Kidney capillary endothelial cell (primary cell): ENCODE results near the gene KIF13A.
"Not testable (repeated sequence)": the region's sequence is repeated elsewhere in the genome, so short reads cannot be mapped to it uniquely, and the experiment has no call there.

ENCODE experiments used
- DNase-seq: peaks from one replicate; pipeline ENCODE4 v3.0.0-alpha.2; 2018; ENCODE audit warnings: low spot score

Gene KIF13A

DNA sequence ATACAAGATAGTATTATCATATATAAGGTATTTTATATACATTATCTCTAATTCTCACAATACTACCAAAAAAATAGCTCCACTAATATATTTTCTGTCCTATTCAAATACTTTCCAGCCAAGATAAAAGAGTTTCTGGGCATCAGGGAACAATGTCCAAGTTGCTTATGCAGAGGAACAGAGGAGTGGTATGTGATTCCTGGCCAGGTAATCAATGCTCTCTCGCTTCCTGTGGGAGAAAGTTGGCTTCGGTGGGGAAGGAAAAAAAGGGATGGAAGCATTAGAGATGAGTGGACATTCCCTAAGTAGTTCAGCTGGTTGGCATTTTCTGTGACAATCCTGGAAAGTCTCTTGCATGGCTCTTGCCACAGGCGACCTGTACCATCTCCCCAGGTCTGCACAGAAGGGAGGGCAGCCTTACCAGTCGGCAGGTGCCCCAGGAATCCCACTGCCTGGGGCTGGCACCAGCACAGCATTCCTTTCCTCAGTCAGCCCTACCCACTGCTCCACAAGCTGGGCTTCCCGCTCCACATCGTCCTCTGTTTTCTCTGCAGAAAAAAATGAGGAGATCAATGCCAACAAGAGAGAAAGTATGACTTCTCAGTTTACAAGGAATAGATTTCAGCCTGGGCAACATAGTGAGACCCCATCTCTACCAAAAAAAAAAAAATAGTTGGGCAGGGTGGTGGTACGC lies 202.2 kb downstream of the KIF13A start:
- no peak for DNase-seq

DNA sequence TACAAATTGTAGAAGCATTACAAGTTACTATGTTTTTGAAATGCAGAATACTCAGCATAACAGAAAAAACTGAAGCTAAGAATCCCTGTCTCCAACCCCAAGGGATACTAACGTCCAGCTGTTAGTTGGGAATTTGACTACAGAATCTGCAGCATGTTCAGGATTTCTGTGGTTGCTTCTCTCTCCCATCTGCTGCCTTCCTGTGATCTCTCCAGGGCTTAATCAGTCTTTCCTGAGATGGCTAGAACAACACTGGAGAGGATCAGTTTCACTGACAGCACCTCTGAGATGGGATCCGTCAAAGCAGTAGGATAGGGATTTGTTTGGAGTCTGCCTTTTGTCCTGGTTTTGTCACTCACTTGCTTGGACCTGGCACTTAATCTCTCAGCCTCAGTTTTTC lies 207.4 kb downstream of the KIF13A start:
- DNase-seq: no peak

DNA sequence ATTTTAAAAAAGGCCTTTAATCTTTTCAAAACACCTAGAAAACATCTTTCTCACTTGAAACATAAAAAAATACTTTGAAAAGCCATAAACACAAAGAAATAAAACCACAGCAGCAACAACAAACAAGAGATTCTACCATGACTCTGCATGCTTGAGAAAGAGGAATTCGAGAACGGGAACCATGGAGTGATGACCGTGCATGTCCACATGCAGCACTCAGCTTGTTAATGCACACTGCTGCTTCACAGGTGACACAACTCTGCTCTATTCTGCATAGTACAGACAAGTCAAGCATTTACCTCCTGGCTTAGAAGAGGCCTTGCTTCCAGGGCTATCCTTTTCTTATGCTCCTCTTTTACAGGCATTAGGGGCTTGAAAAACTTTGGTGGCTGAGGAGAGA lies 215.8 kb downstream of the KIF13A start:
- DNase-seq: no peak

DNA sequence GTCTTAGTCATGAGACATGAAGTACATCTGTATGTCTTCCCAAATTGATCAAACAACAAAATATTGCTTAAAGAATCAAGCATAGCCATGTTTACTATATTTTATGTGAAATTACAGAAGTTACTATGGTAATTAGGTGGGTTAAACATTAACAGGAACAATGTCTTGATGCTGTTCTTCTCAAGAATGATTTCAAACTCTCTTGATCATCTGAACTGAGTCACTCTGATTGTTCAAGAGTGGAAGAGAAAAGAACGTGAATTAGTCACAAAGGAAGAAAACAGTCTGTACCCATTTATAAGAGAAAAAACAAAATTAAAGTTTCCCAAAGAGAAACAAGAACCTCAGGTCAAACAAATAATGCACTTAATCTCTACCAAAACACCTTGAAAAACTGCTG lies 218.6 kb downstream of the KIF13A start:
- DNase-seq: no peak

DNA sequence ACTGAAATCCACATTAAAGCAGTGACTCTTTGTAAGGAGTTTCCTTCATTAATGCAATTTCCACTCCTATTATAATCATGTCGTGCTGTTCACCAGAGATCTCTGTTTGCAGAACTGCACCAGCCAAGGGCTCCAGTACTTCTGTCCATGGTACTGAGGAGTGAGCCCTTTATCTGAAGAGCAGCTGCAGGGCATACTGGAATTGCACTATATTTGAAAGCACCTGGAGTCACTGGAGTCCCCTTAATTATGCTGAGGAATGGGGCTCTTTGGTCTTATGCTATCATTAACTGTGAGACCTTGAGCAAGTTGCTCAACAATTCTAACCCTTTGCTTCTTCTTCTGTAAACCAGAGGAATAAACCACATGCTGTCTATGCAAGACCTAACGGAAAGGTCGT lies 219.0 kb downstream of the KIF13A start:
- DNase-seq: peak; percentile 10

DNA sequence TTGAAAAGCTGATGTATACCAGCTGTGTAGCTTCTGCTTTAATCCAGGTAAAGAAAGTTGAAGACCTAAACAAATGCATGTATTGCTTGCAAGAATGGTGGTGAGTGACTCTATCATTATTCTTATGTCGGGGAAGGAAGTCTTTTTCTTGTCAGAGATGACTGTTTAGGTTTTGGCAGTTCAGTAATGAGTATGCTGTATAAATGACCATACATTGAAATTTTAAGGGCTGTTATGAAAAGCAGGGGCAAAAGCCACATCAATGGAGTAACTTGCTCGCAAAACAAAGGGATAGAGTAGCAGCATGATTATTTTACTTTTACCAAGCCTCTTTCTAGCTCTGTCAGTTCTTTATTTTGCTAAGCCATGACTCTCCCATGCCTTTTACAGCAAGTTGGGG lies 224.8 kb downstream of the KIF13A start:
- no peak for DNase-seq

DNA sequence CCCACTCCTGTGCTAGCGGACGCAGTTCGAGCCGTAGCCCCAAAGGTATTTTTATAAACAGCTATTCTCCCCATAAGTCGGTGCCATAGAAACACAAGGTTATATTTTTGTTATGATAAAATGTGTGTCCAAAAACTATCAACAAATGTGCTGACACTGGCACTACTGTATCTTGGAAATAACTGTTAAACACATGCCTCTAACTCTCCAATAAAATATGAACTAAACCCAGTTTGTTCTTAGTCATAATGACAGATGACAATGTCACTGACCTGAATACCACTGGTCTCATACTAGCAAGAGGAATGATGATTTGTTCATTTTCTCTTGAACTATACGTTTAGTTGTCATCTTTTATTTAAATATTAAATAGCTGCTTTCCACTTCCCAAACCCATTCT lies 229.3 kb downstream of the KIF13A start:
- no peak for DNase-seq

DNA sequence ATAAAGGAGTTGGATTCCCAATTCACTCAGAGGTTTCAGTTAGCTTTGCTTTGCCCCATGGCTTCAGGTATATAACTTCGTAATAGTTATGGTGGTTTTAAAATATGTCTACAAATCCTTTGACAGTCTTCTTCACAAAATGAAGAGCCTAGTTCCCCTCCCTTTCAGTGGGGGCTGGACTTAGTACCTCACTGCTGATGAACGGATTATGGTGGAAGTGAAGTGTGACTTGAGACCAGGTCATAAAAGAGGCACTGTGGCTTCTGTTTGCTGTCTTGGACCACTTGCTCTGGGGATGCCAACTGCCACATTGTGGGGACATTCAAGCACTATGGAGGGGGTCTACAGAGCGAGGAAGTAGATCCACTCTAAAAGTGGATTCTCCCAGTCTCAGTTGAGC lies 233.2 kb downstream of the KIF13A start:
- no peak for DNase-seq

DNA sequence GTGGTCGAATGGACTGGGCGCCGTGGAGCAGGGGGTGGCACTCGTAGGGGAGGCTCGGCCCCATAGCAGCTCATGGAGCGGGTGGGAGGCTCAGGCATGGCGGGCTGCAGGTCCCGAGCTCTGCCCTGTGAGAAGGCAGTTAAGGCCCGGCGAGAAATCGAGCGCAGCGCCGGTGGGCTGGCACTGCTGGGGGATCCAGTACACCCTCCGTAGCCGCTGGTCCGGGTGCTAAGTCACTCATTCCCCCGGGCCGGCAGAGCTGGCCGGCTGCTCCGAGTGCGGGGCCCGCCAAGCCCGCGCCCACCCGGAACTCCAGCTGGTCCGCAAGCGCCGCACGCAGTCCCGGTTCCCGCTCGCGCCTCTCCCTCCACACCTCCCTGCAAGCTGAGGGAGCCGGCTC lies 242.1 kb downstream of the KIF13A start:
- DNase-seq: not testable (repeated sequence)

DNA sequence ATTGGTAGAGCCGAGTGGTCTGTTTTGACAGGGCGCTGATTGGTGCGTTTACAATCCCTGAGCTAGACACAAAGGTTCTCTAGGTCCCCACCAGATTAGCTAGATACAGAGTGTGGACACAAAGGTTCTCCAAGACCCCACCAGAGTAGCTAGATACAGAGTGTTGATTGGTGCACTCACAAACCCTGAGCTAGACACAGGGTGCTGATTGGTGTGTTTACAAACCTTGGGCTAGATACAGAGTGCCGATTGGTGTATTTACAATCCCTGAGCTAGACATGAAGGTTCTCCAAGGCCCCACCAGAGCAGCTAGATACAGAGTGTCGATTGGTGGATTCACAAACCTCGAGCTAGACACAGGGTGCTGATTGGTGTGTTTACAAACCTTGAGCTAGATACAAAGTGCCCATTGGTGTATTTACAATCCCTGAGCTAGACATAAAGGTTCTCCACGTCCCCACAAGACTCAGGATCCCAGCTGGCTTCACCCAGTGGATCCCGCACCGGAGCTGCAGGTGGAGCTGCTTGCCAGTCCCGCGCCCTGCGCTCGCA lies 242.6 kb downstream of the KIF13A start:
- DNase-seq: not testable (repeated sequence)

DNA sequence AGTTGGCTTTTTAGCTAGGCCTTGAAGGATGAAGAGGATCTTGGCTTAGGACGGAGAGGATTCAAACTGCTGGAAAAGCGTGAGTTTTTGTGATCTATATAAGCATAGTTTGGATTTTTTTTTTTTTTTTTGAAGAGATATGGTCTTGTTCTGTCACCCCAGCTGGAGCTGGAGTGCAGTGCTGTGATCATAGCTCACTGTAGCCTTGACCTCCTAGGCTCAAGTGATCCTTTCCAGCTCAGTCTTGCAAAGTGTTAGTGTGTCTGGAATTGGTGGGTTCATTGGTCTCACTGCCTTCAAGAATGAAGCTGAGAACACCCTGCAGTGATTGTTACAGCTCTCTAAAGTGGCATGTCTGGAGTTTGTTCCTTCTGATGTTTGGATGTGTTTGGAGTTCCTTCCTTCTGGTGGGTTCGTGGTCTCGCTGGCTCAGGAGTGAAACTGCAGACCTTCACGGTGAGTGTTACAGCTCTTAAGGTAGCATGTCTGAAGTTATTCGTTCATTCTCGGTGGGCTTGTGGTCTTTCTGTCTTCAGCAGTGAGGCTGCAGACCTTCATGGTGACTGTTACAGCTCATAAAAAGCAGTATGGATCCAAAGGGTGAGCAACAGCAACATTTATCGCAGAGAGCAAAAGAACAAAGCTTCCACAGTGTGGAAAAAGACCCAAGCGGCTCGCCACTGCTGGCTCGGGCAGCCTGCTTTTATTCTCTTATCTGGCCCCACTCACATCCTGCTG lies 243.2 kb downstream of the KIF13A start:
- no peak for DNase-seq

DNA sequence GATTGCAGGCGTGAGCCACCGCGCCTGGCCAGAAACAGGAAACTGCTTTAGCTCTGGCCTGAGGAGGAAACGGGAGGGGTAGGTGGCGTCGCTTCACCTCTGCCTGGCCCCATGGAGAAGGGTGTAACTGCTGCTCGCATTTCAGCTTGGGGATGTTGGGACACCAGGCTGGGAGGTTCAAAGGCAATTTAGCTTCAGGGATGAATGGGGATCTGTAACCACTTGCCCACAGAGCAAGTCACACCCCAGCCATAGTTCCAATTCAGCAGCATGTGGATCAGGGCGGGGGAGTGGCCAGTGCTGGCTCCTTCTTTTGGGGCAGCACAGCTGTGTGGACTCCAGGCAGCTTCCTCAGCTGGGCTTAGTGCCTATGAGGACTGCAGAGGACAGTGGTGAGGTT lies 245.9 kb downstream of the KIF13A start:
- no peak for DNase-seq

DNA sequence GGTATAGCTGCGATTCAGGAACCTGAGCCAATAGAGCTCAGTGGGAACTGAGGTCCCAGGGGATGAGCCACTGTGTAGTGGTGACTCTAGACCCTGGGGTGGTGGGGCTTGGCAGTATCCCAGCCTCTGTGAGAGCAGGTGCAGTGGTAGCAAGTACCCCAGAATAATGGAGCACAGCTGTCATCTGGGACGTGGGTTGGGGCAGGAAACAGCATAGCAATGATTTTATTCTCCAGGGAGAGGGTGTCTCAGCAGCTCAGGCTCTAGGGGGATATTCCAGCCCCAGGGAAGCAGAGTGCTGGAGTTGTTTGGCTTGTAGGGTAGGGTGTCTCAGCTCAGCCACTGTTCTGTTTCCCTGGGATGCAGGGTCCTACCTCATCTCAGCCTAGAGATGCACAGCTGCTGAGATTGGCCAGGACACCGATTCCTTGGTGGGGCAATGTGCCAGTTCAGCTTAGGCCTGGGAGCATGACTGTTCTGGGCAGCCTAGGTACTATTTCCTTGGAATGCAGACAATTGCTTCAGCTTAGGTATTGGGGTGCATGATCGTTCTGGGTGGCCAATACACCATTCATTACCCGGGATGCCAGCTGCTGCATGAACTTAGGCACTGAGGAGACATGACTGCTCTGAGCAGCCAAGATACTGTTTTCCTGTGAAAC lies 246.7 kb downstream of the KIF13A start:
- DNase-seq: no peak

DNA sequence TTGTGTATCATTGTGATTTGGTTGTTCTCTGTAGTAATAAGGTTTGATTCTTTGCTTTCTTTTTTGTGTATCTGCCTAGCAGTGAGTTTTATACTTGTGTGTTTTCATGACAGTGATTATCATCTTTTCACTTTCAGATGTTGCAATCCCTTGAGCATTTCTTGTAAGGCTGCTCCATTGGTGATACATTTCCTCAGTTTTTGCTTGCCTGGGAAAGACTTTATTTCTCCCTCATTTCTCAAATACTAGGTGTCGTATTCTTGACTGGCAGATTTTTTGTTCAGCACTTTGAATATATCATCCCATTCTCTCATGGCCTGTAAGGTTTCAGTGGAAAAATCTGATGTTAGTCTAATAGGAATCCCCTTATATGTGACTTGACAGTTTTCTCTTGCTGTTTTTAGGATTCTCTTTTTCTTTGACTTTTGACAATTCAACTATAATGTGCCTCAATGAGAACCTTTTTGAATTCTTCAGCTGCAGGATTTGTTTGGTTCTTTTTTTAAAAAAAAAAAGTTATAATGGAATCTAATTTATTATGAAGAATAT lies 249.7 kb downstream of the KIF13A start:
- DNase-seq: no peak

DNA sequence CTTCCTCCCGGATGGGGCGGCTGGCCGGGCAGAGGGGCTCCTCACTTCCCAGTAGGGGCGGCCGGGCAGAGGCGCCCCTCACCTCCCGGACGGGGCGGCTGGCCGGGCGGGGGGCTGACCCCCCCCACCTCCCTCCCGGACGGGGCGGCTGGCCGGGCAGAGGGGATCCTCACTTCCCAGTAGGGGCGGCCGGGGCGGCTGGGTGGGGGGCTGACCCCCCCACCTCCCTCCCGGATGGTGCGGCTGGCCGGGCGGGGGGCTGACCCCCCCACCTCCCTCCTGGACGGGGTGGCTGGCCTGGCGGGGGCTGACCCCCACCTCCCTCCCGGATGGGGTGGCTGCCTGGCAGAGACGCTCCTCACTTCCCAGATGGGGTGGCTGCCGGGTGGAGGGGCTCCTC lies 252.1 kb downstream of the KIF13A start:
- not testable (repeated sequence) for DNase-seq

DNA sequence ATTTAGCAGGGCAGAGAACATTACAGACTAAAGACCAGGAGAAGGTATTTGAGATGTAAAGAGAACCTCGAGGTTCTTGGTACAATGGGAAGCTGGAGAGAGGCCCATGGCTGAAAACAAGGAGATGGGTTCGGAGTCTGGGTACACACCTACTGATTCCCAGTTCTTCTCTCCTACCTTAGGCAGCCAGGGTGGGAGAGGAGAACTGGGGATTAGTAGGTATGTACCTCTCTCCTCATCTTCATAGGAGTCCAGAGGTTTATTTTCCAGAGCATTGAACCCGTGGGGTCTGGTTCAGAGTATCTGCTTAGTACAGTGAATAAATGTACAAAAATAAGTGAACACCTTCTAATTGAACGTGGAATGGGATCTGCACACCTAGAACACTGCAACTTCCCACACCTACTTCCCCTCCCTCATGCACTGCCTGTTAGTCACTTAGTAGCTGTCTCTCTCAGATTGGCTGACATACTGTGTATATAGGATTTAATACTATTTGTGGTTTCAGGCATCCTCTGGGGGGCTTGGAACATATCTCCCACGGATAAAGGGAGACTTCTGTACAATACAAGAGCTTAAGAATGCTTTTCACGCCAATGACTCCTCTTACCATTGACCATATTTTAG lies 257.2 kb downstream of the KIF13A start:
- no peak for DNase-seq

DNA sequence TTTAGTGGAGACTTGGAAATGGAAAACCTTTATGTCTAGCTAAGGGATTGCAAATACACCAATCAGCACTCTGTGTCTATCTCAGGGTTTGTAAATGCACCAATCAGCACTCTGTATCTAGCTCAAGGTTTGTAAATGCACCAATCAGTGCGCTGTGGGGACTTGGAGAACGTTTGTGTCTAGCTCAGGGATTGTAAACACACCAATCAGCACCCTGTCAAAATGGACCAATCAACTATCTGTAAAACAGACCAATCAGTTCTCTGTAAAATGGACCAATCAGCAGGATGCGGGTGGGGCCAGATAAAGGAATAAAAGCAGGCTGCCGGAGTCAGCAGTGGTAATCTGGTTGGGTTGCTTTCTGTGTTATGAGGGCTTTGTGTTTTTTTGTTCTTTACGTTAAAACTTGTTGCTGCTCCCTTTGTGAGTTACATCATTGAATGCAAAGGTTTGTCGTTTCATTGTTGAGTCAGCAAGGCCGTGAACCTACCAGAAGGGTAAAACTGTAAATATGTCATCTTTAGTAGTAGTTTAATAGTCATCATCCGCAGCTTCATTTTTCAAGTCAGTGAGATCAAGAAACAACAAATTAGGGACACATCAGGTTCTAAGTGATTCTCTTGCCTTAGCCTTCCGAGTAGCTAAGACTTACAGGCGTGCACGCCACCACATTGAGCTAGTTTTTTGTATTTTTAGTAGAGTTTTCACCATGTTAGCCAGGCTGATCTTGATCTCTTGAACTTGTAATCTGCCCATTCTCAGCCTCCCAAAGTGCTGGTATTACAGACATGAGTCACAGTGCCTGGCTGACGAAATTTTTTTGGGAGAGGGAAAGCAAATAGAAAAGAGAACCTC lies 258.0 kb downstream of the KIF13A start:
- no peak for DNase-seq

DNA sequence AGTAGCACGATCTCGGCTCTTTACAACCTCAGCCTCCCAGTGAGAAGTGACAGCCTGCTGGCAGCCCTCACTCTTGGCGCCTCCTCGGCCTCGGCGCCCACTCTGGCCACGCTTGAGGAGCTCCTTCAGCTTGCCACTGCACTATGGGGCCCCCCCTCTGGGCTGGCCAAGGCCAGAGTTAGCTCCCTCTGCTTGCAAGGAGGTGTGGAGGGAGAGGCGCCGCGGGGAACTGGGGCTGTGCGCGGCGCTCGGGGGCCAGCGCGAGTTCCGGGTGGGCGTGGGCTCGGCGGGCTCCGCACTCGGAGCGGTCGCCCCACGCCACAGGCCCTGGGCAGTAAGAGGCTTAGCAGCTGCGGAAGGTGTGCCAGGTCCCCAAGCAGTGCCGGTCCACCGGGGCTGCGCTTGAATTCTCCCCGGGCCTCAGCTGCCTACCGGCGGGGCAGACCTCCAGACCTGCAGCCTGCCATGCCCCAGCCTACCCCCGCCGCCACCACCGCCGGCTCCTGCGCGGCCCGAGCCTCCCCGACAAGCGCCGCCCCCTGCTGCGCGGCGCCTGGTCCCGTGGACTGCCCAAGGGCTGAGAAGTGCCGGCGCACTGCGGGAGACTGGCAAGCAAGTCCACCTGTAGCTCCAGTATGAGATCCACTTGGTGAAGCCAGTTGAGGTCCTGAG lies 258.7 kb downstream of the KIF13A start:
- DNase-seq: no peak

DNA sequence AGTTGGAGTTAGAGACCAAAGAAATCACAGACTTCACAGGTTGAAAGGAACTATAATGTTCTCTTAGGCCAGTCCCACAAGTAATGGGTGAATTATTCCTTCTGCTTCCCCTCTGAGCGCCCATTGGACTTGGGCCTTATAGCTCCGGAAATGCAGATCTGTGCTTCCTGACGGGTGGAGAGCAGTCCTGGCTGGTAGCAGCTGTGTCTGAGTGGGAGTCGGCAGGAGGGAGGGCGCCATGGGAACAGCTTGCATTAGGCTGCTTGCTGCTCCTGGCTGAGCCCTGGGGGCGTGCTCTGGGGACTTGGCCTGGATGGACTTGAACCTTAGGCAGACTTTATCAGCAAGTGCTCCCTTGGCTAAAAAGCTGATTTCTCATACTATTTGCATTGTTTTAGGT lies 262.4 kb downstream of the KIF13A start:
- DNase-seq: peak; percentile 54

DNA sequence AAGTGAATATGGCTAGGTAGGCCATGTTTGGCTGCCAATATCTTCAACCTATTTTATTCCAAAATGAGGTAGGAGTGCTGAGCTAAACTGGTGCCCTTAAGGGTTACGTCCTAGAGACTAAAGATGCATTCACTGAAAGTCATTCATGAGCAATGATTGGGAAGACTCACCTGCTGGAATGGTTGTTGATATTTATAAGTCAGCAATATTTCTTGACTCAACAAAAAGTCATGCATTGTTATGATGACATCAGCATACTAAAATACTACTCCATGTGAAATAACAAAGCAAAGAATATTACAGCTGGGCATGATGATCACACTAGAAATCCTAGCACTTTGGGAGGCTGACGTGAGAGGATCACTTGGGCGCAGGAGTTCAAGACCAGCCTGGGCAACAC lies 263.1 kb downstream of the KIF13A start:
- no peak for DNase-seq

DNA sequence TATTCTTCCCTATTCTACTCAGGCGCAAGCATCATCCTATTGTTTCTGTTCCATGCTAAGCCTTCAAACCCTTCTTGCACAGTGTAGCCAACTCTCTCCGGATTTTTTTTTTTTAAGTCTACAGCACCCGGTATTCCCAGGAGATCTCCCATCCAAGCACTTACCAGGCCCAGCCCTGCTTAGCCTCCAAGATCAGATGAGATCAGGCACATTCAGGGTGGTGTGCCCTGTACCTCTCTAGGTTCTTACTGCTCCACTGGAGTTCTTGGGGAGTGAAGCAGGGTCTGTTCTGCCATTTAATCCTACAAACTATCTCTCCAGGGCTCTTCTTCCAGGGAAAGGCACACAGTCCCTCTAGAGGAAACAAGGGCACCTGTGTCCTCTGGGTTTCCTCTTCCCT lies 265.8 kb downstream of the KIF13A start:
- no peak for DNase-seq
